PFSK-1 (cell line): ENCODE measurements around the gene SYCN.

ENCODE experiments used
- FOXP2 ChIP-seq: optimal IDR thresholded peaks from 2 replicates; pipeline ENCODE3; 2011; ENCODE audit warnings: borderline replicate concordance, control low read depth, inconsistent platforms; ENCODE audit not compliant: insufficient read depth; ENCODE audit errors: extremely low read length, extremely low read depth
- POLR2AphosphoS5 ChIP-seq: IDR thresholded peaks from 2 replicates; pipeline ENCODE4 v1.6.1; 2012; ENCODE audit warnings: low read depth, mild to moderate bottlenecking, control low read depth, low read length, moderate library complexity
- SIN3A ChIP-seq: IDR thresholded peaks from 2 replicates; pipeline ENCODE4 v1.6.1; 2012; ENCODE audit warnings: mild to moderate bottlenecking, low read length, moderate library complexity, borderline replicate concordance; ENCODE audit not compliant: insufficient read depth
- TAF1 ChIP-seq: IDR thresholded peaks from 2 replicates; pipeline ENCODE4 v1.6.1; 2012; ENCODE audit warnings: low read length, control low read depth, borderline replicate concordance; ENCODE audit not compliant: insufficient read depth
- TF ChIP-seq, protein P1 (sequence below), 2 experiments: IDR thresholded peaks; 2 replicates each; pipeline versions ENCODE4 v1.6.1 to v1.8.0; 2011 to 2012; ENCODE audit warnings: low read depth in 2 of 2, low read length in 2 of 2, control low read depth in 1 of 2, inconsistent platforms in 1 of 2, mild to moderate bottlenecking in 1 of 2, moderate library complexity in 1 of 2; ENCODE audit not compliant: insufficient read depth in 1 of 2

Gene SYCN

DNA sequence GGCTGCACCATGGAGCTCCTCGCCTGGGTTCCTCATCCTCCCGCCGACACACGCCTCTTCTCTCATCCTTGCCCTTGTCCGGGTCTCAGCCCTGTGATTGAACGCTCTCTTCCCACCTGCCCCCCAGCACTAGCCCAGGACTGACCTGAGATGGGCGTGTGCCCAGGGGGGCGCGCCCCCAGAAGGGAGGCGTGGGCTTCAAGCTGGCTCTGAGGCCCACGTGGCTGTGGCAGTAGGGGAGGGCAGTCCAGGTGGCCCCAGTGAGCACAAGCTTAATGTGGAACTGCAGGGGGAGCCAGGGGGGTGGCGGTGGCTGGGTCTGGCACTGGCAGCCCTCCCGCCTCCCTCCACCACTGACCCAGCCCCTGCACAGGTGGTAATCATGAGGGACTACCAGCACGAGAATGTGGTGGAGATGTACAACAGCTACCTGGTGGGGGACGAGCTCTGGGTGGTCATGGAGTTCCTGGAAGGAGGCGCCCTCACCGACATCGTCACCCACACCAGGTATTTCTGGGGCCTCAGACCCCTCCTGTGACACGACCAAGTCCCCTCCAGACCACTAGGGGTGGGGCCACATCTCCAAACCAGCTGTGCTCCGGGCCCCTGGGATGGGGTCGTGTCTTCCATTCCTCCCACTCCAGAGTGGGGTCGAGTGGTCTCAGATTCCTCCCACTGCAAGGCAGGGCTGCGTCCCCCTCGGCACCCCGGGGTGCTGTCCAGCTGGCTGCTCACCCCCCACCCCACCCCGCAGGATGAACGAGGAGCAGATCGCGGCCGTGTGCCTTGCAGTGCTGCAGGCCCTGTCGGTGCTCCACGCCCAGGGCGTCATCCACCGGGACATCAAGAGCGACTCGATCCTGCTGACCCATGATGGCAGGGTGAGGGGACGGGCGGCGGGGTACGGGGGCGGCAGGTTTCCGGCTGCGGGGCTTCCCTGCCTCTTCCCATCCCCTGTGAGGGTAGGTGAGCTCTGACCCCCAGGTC lies 29.2 kb downstream of the SYCN start:
- TF ChIP-seq, protein P1, sequence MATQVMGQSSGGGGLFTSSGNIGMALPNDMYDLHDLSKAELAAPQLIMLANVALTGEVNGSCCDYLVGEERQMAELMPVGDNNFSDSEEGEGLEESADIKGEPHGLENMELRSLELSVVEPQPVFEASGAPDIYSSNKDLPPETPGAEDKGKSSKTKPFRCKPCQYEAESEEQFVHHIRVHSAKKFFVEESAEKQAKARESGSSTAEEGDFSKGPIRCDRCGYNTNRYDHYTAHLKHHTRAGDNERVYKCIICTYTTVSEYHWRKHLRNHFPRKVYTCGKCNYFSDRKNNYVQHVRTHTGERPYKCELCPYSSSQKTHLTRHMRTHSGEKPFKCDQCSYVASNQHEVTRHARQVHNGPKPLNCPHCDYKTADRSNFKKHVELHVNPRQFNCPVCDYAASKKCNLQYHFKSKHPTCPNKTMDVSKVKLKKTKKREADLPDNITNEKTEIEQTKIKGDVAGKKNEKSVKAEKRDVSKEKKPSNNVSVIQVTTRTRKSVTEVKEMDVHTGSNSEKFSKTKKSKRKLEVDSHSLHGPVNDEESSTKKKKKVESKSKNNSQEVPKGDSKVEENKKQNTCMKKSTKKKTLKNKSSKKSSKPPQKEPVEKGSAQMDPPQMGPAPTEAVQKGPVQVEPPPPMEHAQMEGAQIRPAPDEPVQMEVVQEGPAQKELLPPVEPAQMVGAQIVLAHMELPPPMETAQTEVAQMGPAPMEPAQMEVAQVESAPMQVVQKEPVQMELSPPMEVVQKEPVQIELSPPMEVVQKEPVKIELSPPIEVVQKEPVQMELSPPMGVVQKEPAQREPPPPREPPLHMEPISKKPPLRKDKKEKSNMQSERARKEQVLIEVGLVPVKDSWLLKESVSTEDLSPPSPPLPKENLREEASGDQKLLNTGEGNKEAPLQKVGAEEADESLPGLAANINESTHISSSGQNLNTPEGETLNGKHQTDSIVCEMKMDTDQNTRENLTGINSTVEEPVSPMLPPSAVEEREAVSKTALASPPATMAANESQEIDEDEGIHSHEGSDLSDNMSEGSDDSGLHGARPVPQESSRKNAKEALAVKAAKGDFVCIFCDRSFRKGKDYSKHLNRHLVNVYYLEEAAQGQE (IDR thresholded peaks at IDR 0.05; ENCODE audit: insufficient read depth in 1 of 2, low read depth in 2 of 2, low read length in 2 of 2), result no peak
- TF ChIP-seq TAF1, result no peak
- no peak for TF ChIP-seq POLR2AphosphoS5
- TF ChIP-seq SIN3A, result no peak
- TF ChIP-seq FOXP2, result no peak

DNA sequence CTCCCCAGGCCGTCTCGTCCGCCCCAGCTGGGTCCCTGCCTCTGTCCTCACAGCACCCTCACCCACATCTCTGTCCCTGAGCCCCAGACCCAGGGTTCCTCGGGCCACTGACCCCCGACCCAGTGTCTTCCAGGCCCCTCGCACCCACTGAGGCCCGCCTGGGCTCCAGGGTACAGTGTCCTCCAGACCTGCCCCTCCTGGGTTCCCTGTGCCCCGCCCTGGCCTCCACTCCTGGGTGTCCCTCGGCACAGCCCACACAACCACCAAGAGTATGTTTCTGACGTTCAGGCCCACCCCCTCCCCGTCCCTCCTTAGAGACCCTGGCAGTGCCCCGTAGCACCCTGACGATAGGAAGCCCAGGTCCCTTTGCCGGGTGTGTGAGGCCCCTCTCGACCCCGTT lies 29.9 kb downstream of the SYCN start:
- TF ChIP-seq POLR2AphosphoS5 (no peak), TAF1 (no peak), SIN3A (no peak)
- TF ChIP-seq, protein P1 (IDR thresholded peaks at IDR 0.05; ENCODE audit: insufficient read depth in 1 of 2, low read depth in 2 of 2, low read length in 2 of 2), result no peak

DNA sequence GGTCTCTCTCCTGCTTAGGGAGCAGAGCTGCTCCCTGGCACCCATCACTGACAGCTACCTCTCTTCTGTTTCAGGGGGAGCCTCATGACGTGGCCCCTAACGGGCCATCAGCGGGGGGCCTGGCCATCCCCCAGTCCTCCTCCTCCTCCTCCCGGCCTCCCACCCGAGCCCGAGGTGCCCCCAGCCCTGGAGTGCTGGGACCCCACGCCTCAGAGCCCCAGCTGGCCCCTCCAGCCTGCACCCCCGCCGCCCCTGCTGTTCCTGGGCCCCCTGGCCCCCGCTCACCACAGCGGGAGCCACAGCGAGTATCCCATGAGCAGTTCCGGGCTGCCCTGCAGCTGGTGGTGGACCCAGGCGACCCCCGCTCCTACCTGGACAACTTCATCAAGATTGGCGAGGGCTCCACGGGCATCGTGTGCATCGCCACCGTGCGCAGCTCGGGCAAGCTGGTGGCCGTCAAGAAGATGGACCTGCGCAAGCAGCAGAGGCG lies 30.5 kb downstream of the SYCN start:
- TF ChIP-seq, protein P1 (IDR thresholded peaks at IDR 0.05; ENCODE audit: insufficient read depth in 1 of 2, low read depth in 2 of 2, low read length in 2 of 2), result no peak
- TF ChIP-seq TAF1 (no peak), POLR2AphosphoS5 (no peak), SIN3A (no peak), FOXP2 (no peak)

DNA sequence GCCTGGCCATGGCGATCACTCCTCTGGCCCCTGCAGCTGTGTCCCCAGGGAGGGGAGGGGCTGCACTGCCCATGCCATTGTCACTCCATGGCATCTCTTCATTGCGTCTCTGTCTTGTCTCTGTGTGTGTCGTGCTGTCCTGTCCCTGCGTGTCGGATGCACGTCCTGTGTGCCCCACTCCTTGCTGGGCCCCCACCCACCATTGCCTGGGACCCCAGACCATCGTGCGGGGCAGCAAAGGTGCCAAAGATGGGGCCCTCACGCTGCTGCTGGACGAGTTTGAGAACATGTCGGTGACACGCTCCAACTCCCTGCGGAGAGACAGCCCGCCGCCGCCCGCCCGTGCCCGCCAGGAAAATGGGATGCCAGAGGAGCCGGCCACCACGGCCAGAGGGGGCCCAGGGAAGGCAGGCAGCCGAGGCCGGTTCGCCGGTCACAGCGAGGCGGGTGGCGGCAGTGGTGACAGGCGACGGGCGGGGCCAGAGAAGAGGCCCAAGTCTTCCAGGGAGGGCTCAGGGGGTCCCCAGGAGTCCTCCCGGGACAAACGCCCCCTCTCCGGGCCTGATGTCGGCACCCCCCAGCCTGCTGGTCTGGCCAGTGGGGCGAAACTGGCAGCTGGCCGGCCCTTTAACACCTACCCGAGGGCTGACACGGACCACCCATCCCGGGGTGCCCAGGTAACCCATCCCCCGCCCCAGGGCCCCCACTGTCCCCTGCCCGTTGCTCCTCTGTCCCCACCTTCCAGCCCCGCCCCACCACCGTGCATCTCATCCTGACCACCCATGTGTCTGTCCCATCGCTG lies 31.2 kb downstream of the SYCN start:
- TF ChIP-seq, protein P1 (IDR thresholded peaks at IDR 0.05; ENCODE audit: insufficient read depth in 1 of 2, low read depth in 2 of 2, low read length in 2 of 2), result no peak
- TF ChIP-seq FOXP2 (no peak), TAF1 (no peak), POLR2AphosphoS5 (no peak), SIN3A (no peak)
